IMR-90 (cell line): ENCODE data around the gene DNAJC30. TPM values are rescaled to one million over a fixed set of nuclear protein-coding genes. Genes with fewer than 3 reads are reported as not detected.
"Not testable (repeated sequence)": the region's sequence is repeated elsewhere in the genome, so short reads cannot be mapped to it uniquely, and the experiment has no call there.

ENCODE experiments used
- ATAC-seq: fragments of 200-7000 bp; cut with Tn5 transposase; 2 replicates; pipeline ENCODE4 v1.9.1; 2020; ENCODE audit warnings: low read depth, mild to moderate bottlenecking, moderate library complexity
- BruUV-seq: library from RNA; stranded (reverse); fragments of 400-500 nt; replicated peaks from 2 replicates; lab custom pipeline; 2021; lab: Mats Ljungman, UMichigan
- CTCF ChIA-PET: fragments of 300-600 bp; formaldehyde crosslinking; extraction: SDS; loops from one replicate; lab custom pipeline; 2021; ENCODE audit warnings: antibody characterized with exemption; lab: Yijun Ruan, JAX
- POLR2A ChIA-PET: fragments of 300-600 bp; sonication (Branson Sonifier 250); formaldehyde crosslinking; loops from one replicate; lab custom pipeline; 2022; ENCODE audit warnings: antibody characterized with exemption; ENCODE audit not compliant: unreplicated experiment; lab: Charles Lee
- DNase-seq: peaks from one replicate; pipeline ENCODE4 v3.0.0; 2013
- H2AFZ ChIP-seq: replicated peaks from 2 replicates; pipeline ENCODE3; 2013; ENCODE audit warnings: low read length, mild to moderate bottlenecking; ENCODE audit not compliant: poor library complexity
- H2AK5ac ChIP-seq: 2 replicates; pipeline ENCODE4 v1.6.1; 2013; ENCODE audit warnings: low read depth, low read length, inconsistent platforms
- H2AK9ac ChIP-seq: replicated peaks from 2 replicates; pipeline ENCODE3; 2013; ENCODE audit warnings: mild to moderate bottlenecking, low read depth, low read length, moderate library complexity; ENCODE audit not compliant: poor library complexity
- H2BK120ac ChIP-seq: 2 replicates; pipeline ENCODE4 v1.6.1; 2013; ENCODE audit warnings: low read depth, low read length, inconsistent platforms
- H2BK15ac ChIP-seq: 3 replicates; pipeline ENCODE4 v1.6.1; 2013; ENCODE audit warnings: low read depth, low read length, inconsistent platforms
- H2BK20ac ChIP-seq: 2 replicates; pipeline ENCODE4 v1.6.1; 2013; ENCODE audit warnings: low read depth, mild to moderate bottlenecking, inconsistent platforms, low read length, moderate library complexity
- H2BK5ac ChIP-seq: 2 replicates; pipeline ENCODE4 v1.6.1; 2013; ENCODE audit warnings: mild to moderate bottlenecking, low read depth, low read length, inconsistent platforms; ENCODE audit not compliant: poor library complexity, severe bottlenecking
- H3K14ac ChIP-seq: replicated peaks from 2 replicates; pipeline ENCODE4 v1.6.1; 2013; ENCODE audit warnings: low read depth, low read length, inconsistent platforms
- H3K18ac ChIP-seq: 2 replicates; pipeline ENCODE4 v1.6.1; 2013; ENCODE audit warnings: low read depth, low read length, control low read depth
- H3K23ac ChIP-seq: 2 replicates; pipeline ENCODE4 v1.6.1; 2013; ENCODE audit warnings: low read depth, low read length, inconsistent platforms
- H3K27ac ChIP-seq: 2 replicates; pipeline ENCODE4 v1.5.1; 2013; ENCODE audit warnings: mild to moderate bottlenecking, control low read depth, low read length; ENCODE audit not compliant: insufficient read depth
- H3K27me3 ChIP-seq: 2 replicates; pipeline ENCODE4 v1.6.1; 2013; ENCODE audit warnings: low read length; ENCODE audit not compliant: control insufficient read depth, insufficient read depth
- H3K36me3 ChIP-seq: 2 replicates; pipeline ENCODE4 v1.6.1; 2013; ENCODE audit warnings: low read length, mixed read lengths; ENCODE audit not compliant: control insufficient read depth, insufficient read depth
- H3K4ac ChIP-seq: 2 replicates; pipeline ENCODE4 v1.6.1; 2013; ENCODE audit warnings: low read depth, low read length, inconsistent platforms
- H3K4me1 ChIP-seq: 2 replicates; pipeline ENCODE4 v1.6.1; 2013; ENCODE audit warnings: low read length, mixed read lengths; ENCODE audit not compliant: control insufficient read depth, insufficient read depth
- H3K4me2 ChIP-seq: 2 replicates; pipeline ENCODE4 v1.6.1; 2013; ENCODE audit warnings: low read depth, mild to moderate bottlenecking, control low read depth, low read length, moderate library complexity
- H3K4me3 ChIP-seq: 2 replicates; pipeline ENCODE4 v1.5.1; 2013; ENCODE audit warnings: low read depth, mild to moderate bottlenecking, control low read depth, low read length, moderate library complexity; ENCODE audit not compliant: insufficient read depth
- H3K56ac ChIP-seq: 2 replicates; pipeline ENCODE4 v1.6.1; 2013; ENCODE audit warnings: low read length, inconsistent platforms; ENCODE audit not compliant: insufficient read depth; ENCODE audit errors: extremely low read depth
- H3K79me1 ChIP-seq, 2 experiments: 2 replicates each; pipeline ENCODE4 v1.6.1; 2013; ENCODE audit warnings: low read length in 2 of 2, inconsistent platforms in 1 of 2, low read depth in 1 of 2
- H3K9ac ChIP-seq: 2 replicates; pipeline ENCODE4 v1.6.1; 2013; ENCODE audit warnings: low read depth, low read length, control low read depth
- H3K9me1 ChIP-seq: 2 replicates; pipeline ENCODE4 v1.6.1; 2013; ENCODE audit warnings: low read length, inconsistent platforms; ENCODE audit not compliant: insufficient read depth
- H3K9me3 ChIP-seq: 2 replicates; pipeline ENCODE4 v1.6.1; 2013; ENCODE audit warnings: low read length; ENCODE audit not compliant: control insufficient read depth, insufficient read depth
- H4K20me1 ChIP-seq: 2 replicates; pipeline ENCODE4 v1.6.1; 2013; ENCODE audit warnings: low read length, inconsistent platforms; ENCODE audit not compliant: insufficient read depth
- H4K5ac ChIP-seq: 2 replicates; pipeline ENCODE4 v1.6.1; 2013; ENCODE audit warnings: mild to moderate bottlenecking, low read depth, low read length, control low read depth
- H4K8ac ChIP-seq, 2 experiments: 2 replicates each; pipeline ENCODE4 v1.6.1; 2013; ENCODE audit warnings: low read depth in 2 of 2, low read length in 2 of 2, control low read depth in 1 of 2, inconsistent platforms in 1 of 2
- H4K91ac ChIP-seq: 2 replicates; pipeline ENCODE4 v1.6.1; 2013; ENCODE audit warnings: low read depth, low read length, inconsistent platforms; ENCODE audit not compliant: insufficient read depth
- WGBS, 2 experiments: methylation state at CpG; one replicate each; pipeline versions ENCODE4 v1.1.5 to v1.1.7; 2013; ENCODE audit warnings: missing lambda C conversion rate in 2 of 2; ENCODE audit not compliant: insufficient read length in 1 of 2; ENCODE audit errors: extremely low coverage in 2 of 2; 5-methylcytosine and 5-hydroxymethylcytosine counted together
- dilution Hi-C: fragments of 300-500 bp; cut with HindIII; formaldehyde crosslinking; loops from one replicate; pipeline ENCODE4 v1.14.3; 2018; ENCODE audit warnings: low sequenced_read_pairs; ENCODE audit not compliant: unreplicated experiment
- in situ Hi-C: fragments of 300-500 bp; cut with MboI; formaldehyde crosslinking; loops from 3 replicates; pipeline ENCODE4 v1.14.3; 2019; ENCODE audit warnings: low sequenced_read_pairs, inconsistent platforms, mixed read lengths
- intact Hi-C: fragments of 100-400 bp; cut with micrococcal nuclease; formaldehyde crosslinking; loops from 2 replicates; pipeline ENCODE4 v1.10.0; 2022
- polyA plus RNA-seq, 3 experiments: library from polyadenylated mRNA; depleted of rRNA; stranded (reverse); fragments of >200 nt; gene quantifications; 2 replicates each; pipeline ENCODE4 v1.2.3, GENCODE V29; 2012; ENCODE audit warnings: low replicate concordance in 1 of 3
- total RNA-seq: library from RNA; depleted of rRNA; stranded (reverse); fragments of >200 nt; gene quantifications from 2 replicates; pipeline ENCODE4 v1.2.3, GENCODE V29; 2012

Gene DNAJC30
- total and polyA plus RNA-seq, 2 of the 4 experiments (the other 2 are of a cell fraction), result 1.6 to 9.0 TPM

DNA sequence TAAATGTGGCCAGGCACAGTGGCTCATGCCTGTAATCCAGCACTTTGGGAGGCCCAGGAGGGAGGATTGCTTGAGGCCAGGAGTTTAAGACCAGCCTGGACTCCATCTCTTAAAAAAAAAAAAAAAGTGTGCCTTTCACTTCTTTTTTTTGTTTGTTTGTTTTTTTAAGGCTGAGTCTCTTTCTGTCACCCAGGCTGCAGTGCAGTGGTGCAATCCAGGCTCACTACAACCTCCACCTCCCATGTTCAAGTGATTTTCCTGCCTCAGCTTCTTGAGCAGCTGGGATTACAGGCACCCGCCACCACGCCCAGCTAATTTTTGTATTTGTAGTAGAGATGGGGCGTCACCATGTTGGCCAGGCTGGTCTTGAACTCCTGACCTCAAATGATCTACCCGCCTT, 38.9 kb upstream of the DNAJC30 start:
- dilution Hi-C loops, BruUV-seq, H2BK5ac ChIP-seq: not testable (repeated sequence)

More for the DNA sequence above, 38.9 kb upstream of the DNAJC30 start:
- H2AFZ ChIP-seq, H3K9me3 ChIP-seq, intact Hi-C loops, H3K4me2 ChIP-seq, H3K9ac ChIP-seq, H3K27me3 ChIP-seq, H4K91ac ChIP-seq, DNase-seq, H2BK20ac ChIP-seq, in situ Hi-C loops, H4K5ac ChIP-seq, H3K9me1 ChIP-seq, POLR2A ChIA-PET, H3K14ac ChIP-seq, H4K8ac ChIP-seq, H3K56ac ChIP-seq, ATAC-seq, H2AK5ac ChIP-seq, H2AK9ac ChIP-seq, H2BK120ac ChIP-seq, H3K4ac ChIP-seq, H3K18ac ChIP-seq, H3K4me3 ChIP-seq, H3K23ac ChIP-seq, H3K27ac ChIP-seq, H3K36me3 ChIP-seq, CTCF ChIA-PET, H2BK15ac ChIP-seq: not testable (repeated sequence)
- Histone ChIP-seq H3K79me1 (peaks cover 0 to 16% of the 10 kb centered on the region in 2 experiments; a peak in 3 of 4 replicates), H3K4me1 (peaks cover 12% of the 10 kb centered on the region), H4K20me1 (peaks cover 15% of the 10 kb centered on the region)
- WGBS, 2 experiments, result 70% methylated on average over 2 of the region's 4 CpGs; no CpG with 5 or more reads in 1 of the 2 experiments
